ENCODE data around the gene SPN.

GRCh38 chr16:29668267-29668666 is 5.2 kb downstream of the SPN start:
- TF ChIP-seq CTCF (IDR thresholded peaks at IDR 0.05; ENCODE audit: low read length) (no peak), EZH2phosphoT487 (IDR thresholded peaks at IDR 0.05; ENCODE audit: low read length) (no peak)
